Liver (tissue), 9 donors: Measurements from ENCODE around the gene CDC6. TPM values are rescaled to one million over a fixed set of nuclear protein-coding genes. Genes with fewer than 3 reads are reported as not detected.

Experiments
- DNase-seq: peaks from one replicate; pipeline ENCODE4 v3.0.0-alpha.2; 2017; ENCODE audit warnings: low spot score
- H3K27ac ChIP-seq, 2 donors: one replicate each; pipeline ENCODE4 v1.7.0; 2013; ENCODE audit warnings: inconsistent platforms in 2 of 2, low read length in 2 of 2, control low read depth in 1 of 2, low read depth in 1 of 2, mild to moderate bottlenecking in 1 of 2
- H3K27me3 ChIP-seq, 4 donors: one replicate each; pipeline versions ENCODE4 v1.6.1 to v1.7.0; 2013; ENCODE audit warnings: low read length in 3 of 4, inconsistent platforms in 1 of 4, mild to moderate bottlenecking in 1 of 4, moderate library complexity in 1 of 4; ENCODE audit not compliant: control insufficient read depth in 4 of 4, insufficient read depth in 4 of 4
- H3K36me3 ChIP-seq, 4 donors: one replicate each; pipeline versions ENCODE4 v1.6.1 to v1.7.0; 2013; ENCODE audit warnings: low read length in 3 of 4, mild to moderate bottlenecking in 3 of 4, low read depth in 1 of 4, moderate library complexity in 1 of 4; ENCODE audit not compliant: control insufficient read depth in 4 of 4, insufficient read depth in 3 of 4
- H3K4me1 ChIP-seq, 4 donors: one replicate each; pipeline versions ENCODE4 v1.6.1 to v1.7.0; 2013; ENCODE audit warnings: low read length in 3 of 4, mild to moderate bottlenecking in 3 of 4, moderate library complexity in 1 of 4; ENCODE audit not compliant: control insufficient read depth in 4 of 4, insufficient read depth in 4 of 4
- H3K4me3 ChIP-seq, 3 donors: one replicate each; pipeline versions ENCODE4 v1.6.1 to v1.7.0; 2013; ENCODE audit warnings: low read length in 3 of 3, control low read depth in 1 of 3, low read depth in 1 of 3, mild to moderate bottlenecking in 1 of 3
- H3K9ac ChIP-seq, 2 donors: one replicate each; pipeline ENCODE4 v1.7.0; 2013; ENCODE audit warnings: low read length in 2 of 2, mild to moderate bottlenecking in 2 of 2, moderate library complexity in 2 of 2, control low read depth in 1 of 2, low read depth in 1 of 2
- H3K9me3 ChIP-seq, 4 donors: one replicate each; pipeline versions ENCODE4 v1.6.1 to v1.7.0; 2013; ENCODE audit warnings: low read length in 3 of 4; ENCODE audit not compliant: control insufficient read depth in 4 of 4
- EGR1 ChIP-seq, 2 donors: IDR thresholded peaks; 2 replicates each; pipeline ENCODE4 v1.6.1; 2016 to 2018; ENCODE audit warnings: antibody characterized with exemption in 2 of 2, low read depth in 2 of 2
- HNF4A ChIP-seq, 2 donors: conservative IDR thresholded peaks; 2 replicates each; pipeline ENCODE4 v1.6.1; 2016; ENCODE audit warnings: antibody characterized with exemption in 2 of 2, mild to moderate bottlenecking in 2 of 2
- NR2F2 ChIP-seq: IDR thresholded peaks from 2 replicates; pipeline ENCODE4 v1.6.1; 2016; ENCODE audit warnings: antibody characterized with exemption
- RAD21 ChIP-seq, 2 donors: IDR thresholded peaks; 2 replicates each; pipeline ENCODE4 v1.6.1; 2016; ENCODE audit warnings: antibody characterized with exemption in 2 of 2, mild to moderate bottlenecking in 2 of 2
- RXRA ChIP-seq, 2 donors: IDR thresholded peaks; 2 replicates each; pipeline ENCODE4 v1.6.1; 2017 to 2018; ENCODE audit warnings: antibody characterized with exemption in 2 of 2, mild to moderate bottlenecking in 1 of 2
- YY1 ChIP-seq: IDR thresholded peaks from 2 replicates; pipeline ENCODE4 v1.6.1; 2016; ENCODE audit warnings: antibody characterized with exemption, mild to moderate bottlenecking
- WGBS: extraction: QIAGEN DNeasy Blood & Tissue Kit; methylation state at CpG from one replicate; pipeline ENCODE4 v1.1.7; 2013; 5-methylcytosine and 5-hydroxymethylcytosine counted together
- polyA plus RNA-seq, 2 donors: library from polyadenylated mRNA; stranded (reverse) in 1 of 2; unstranded in 1 of 2; fragments of 200-250 nt in 1 of 2; fragments of >200 nt in 1 of 2; fragmentation: Nextera tagmentation in 1 of 2; extraction: Ambion mirVana in 1 of 2; gene quantifications; one replicate each; pipeline versions ENCODE4 v1.2.1 to v1.2.3, GENCODE V29; 2013 to 2015
- total RNA-seq, 2 donors: library from RNA; depleted of rRNA; stranded (reverse); fragments of >200 nt; gene quantifications; one replicate each; pipeline ENCODE4 v1.2.3, GENCODE V29; 2014
- TF ChIP-seq, protein P1 (sequence below): IDR thresholded peaks from 2 replicates; pipeline ENCODE4 v1.6.1; 2016; ENCODE audit warnings: antibody characterized with exemption
- TF ChIP-seq, protein P2 (sequence below): IDR thresholded peaks from 2 replicates; pipeline ENCODE4 v1.6.1; 2016; ENCODE audit warnings: antibody characterized with exemption
- TF ChIP-seq, protein P3 (sequence below): IDR thresholded peaks from 2 replicates; pipeline ENCODE4 v1.6.1; 2016; ENCODE audit warnings: antibody characterized with exemption
- TF ChIP-seq, protein P4 (sequence below): fragments of 150-350 bp; IDR thresholded peaks from 2 replicates; pipeline ENCODE4 v1.5.1; 2017; ENCODE audit warnings: improper control_type of control experiment, low read depth, low read length; ENCODE audit not compliant: missing input control
- donor health status: healthy.
- donor health status: healthy.
- donor health status: healthy.
- donor health status: healthy.
- donor health status: healthy.

The CDC6 gene
- total and polyA plus RNA-seq, 4 donors, result 0.54 to 16.5 (median 2.5) TPM

DNA sequence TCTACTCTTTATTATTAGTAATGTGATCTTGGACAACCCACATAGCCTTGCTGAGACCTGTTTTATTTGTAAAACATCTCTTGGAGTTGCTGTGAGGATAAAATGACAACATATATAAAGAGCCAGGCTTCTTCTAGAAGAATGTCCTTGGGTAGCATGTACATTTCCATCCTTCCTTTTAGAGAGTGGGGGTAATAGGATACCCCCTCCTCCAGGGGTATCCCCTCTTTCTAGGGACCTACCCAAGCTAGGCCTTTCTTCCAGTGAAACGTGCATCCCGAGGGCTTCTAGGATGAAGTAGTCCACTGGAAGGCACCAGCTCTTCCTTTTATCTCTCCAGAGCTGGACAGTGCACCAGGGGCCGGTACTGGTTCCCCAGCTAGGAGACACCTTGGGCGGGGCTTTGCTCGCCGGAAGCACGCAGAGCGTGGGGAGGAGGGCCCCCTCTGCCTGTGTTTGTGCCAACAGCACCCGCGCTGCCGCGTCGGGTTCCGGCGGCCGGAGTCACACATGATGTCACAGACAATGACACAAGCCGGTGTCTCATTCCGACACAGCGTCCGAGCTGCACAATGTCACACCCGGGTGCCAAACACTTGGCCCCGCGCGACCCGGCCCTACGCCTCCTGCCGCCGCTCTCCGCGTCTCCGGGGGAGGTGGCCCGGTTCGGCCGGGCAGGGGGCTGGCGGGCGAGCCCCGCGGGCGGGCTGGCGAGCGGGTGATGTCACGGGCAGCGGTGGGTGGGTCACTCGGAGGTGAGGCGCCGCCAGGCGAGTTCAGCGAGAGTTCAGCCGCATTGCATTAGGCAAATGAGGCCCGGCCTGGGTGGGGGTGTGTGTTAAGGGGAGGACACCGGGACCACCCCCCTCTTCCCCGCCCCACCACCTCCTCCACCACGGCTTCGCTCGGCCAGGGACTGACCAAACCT is 53.5 kb downstream of the CDC6 start (continued):
- TF ChIP-seq, protein P1, sequence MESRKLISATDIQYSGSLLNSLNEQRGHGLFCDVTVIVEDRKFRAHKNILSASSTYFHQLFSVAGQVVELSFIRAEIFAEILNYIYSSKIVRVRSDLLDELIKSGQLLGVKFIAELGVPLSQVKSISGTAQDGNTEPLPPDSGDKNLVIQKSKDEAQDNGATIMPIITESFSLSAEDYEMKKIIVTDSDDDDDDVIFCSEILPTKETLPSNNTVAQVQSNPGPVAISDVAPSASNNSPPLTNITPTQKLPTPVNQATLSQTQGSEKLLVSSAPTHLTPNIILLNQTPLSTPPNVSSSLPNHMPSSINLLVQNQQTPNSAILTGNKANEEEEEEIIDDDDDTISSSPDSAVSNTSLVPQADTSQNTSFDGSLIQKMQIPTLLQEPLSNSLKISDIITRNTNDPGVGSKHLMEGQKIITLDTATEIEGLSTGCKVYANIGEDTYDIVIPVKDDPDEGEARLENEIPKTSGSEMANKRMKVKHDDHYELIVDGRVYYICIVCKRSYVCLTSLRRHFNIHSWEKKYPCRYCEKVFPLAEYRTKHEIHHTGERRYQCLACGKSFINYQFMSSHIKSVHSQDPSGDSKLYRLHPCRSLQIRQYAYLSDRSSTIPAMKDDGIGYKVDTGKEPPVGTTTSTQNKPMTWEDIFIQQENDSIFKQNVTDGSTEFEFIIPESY, result no peak
- TF ChIP-seq HNF4A (conservative IDR thresholded peaks at IDR 0.05) (peak; percentile 20 to 26), NR2F2 (no peak)
- TF ChIP-seq, protein P2, sequence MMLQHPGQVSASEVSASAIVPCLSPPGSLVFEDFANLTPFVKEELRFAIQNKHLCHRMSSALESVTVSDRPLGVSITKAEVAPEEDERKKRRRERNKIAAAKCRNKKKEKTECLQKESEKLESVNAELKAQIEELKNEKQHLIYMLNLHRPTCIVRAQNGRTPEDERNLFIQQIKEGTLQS, result no peak

DNA sequence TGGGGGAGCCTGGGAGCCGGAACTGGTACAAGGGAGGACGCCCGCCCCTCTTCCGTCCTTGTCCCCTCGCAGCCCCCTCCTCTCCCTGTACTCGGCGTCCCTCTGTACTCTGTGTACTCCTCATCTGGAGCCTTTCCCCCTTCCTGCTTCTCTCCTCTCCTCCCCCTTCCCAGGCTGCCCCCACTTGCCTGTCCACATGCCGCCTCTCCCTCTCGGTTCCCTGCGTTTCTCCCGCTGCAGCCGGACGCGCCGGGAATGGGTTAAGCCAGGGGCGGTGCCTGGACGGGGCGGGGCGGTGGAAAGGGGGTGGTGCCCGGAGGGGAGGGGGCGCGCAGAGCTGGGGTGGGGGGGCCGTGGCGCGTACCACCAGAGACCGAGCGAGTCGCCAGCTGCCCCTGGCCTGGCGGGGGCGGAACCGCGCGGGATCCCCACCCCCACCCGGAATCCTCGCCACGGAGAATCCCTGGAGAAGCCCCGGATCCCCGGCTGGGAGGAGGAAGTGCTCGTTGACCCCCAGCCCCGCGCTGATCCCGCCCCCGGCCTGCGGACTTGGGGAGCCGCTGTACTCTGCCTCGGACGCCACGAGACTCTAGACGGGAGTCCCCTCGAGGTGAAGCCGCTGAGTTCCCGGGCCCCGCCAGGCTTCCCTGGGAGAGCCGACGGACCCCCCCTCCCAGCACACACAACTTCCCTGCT is 54.3 kb downstream of the CDC6 start:
- TF ChIP-seq RAD21 (IDR thresholded peaks at IDR 0.05) (no peak), YY1 (no peak), NR2F2 (peak; percentile 38), RXRA (IDR thresholded peaks at IDR 0.05) (peak in 1 of 2 donors; percentile 36), HNF4A (conservative IDR thresholded peaks at IDR 0.05) (peak in 1 of 2 donors; percentile 12), EGR1 (IDR thresholded peaks at IDR 0.05; ENCODE audit: low read depth in 2 of 2) (peak; percentile 6 to 31)
- TF ChIP-seq, protein P3, sequence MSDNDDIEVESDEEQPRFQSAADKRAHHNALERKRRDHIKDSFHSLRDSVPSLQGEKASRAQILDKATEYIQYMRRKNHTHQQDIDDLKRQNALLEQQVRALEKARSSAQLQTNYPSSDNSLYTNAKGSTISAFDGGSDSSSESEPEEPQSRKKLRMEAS, result peak; percentile 10
- TF ChIP-seq, protein P4, sequence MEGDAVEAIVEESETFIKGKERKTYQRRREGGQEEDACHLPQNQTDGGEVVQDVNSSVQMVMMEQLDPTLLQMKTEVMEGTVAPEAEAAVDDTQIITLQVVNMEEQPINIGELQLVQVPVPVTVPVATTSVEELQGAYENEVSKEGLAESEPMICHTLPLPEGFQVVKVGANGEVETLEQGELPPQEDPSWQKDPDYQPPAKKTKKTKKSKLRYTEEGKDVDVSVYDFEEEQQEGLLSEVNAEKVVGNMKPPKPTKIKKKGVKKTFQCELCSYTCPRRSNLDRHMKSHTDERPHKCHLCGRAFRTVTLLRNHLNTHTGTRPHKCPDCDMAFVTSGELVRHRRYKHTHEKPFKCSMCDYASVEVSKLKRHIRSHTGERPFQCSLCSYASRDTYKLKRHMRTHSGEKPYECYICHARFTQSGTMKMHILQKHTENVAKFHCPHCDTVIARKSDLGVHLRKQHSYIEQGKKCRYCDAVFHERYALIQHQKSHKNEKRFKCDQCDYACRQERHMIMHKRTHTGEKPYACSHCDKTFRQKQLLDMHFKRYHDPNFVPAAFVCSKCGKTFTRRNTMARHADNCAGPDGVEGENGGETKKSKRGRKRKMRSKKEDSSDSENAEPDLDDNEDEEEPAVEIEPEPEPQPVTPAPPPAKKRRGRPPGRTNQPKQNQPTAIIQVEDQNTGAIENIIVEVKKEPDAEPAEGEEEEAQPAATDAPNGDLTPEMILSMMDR, result no peak
- TF ChIP-seq, protein P1, result no peak
- H3K27ac ChIP-seq, result peak overlapping the region; percentile 97 to 99
- no peaks in the 10 kb centered on the region for H3K27me3 ChIP-seq
- peak overlapping the region; percentile 78 to 89 for H3K9ac ChIP-seq
- H3K4me1 ChIP-seq, result peaks cover 18 to 82% (median 54%) of the 10 kb centered on the region in 4 donors
- DNase-seq, result peak; percentile 79
- peak overlapping the region; percentile 83 to 95 (median 89) for H3K4me3 ChIP-seq
- no peaks in the 10 kb centered on the region for H3K36me3 ChIP-seq
- 1% methylated on average over 55 of the region's 55 CpGs for WGBS
- no peaks in the 10 kb centered on the region for H3K9me3 ChIP-seq
